Hematopoietic multipotent progenitor cell treated with erythropoietin and hydrocortisone succinate and interleukin-3 and kit ligand, for 6 days (in vitro differentiated cells): ENCODE results near the gene ALDH3A1.

Source experiments
- DNase-seq: peaks from one replicate; pipeline ENCODE4 v3.0.0-alpha.2; 2015

Gene ALDH3A1

GRCh38 chr17:19740933-19741332 is 7.2 kb downstream of the ALDH3A1 start:
- no peak for DNase-seq

GRCh38 chr17:19739241-19740201 is 8.6 kb downstream of the ALDH3A1 start:
- DNase-seq = no peak

DNA sequence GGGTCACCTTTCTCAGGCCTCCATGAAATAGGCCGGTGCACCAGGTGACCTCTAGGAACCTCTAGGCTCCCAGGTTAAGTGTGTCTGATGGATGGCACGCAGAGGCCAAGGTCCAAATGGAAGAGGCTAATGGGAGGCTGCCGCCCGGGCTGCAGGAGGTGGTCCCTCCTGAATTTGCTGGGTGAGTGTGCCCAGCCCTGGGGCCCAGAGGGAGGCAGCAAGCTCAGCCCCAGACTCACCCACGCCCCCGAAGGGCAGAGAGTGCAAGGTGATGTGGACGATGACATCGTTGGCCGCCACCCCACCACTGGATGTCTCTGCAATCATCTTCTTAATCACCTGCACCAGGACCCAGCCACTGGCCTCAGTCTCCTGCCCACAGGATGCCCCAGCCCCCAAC is 9.3 kb downstream of the ALDH3A1 start:
- DNase-seq = no peak

- no peak for DNase-seq
These were observed 10.0 kb downstream of the ALDH3A1 start for GRCh38 chr17:19738073-19738449.

DNA sequence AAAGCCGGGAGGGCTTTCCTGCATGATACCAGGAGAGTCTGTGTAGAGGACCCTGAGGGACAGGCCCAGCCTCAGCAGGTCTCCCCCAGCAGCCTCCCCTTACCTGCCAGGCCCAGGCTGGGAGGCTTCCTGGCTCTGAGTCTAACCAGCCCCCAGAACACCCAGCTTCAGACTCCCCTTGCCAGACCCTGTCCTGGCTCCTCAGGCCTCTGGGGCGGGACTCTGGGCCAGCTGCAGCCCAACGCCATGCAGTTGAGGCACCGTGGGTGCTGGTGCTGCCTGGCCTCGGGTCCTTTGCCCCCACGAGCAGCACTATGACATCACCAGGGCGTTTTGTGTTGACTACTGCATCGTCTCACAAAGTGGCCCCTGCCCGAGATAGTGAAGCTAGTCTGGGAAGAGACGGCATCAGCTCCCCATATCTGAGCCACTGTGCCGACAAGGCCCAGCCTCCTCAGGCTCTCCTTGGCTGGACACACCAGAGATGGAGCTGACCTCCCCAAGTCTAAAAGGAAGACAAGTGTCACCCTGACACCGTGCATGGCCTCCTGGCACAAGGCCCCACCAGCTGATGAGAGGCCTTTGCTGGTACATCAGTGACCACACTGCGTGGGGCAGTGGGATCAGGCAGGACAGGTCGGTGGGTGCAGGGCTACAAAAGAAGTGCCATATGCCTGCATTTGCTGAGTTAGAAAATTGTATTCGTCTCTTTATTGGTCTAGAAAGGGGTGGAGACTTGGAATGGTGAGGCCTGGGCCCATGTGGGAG is 10.6 kb downstream of the ALDH3A1 start:
- DNase-seq = no peak

DNA sequence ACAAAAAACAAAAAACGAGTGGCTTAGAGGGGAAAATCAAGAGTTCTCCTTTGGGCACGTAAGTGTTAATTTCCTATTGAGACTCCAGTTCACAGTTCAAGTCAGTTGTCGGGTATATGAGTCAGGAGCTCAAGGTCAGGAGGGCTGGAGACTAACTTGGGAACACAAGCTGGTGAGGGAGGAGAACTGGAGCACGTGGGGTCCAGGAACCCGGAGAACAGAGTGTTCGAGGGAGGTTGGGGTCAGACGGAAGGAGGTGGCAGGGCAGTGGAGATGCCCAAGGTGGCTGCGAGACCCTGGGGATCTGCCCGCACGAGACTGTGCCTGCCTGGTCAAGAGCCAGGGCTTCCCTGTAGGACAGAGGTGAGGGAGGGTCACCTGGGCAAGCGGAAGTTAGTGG is 12.0 kb downstream of the ALDH3A1 start:
- DNase-seq = no peak

DNA sequence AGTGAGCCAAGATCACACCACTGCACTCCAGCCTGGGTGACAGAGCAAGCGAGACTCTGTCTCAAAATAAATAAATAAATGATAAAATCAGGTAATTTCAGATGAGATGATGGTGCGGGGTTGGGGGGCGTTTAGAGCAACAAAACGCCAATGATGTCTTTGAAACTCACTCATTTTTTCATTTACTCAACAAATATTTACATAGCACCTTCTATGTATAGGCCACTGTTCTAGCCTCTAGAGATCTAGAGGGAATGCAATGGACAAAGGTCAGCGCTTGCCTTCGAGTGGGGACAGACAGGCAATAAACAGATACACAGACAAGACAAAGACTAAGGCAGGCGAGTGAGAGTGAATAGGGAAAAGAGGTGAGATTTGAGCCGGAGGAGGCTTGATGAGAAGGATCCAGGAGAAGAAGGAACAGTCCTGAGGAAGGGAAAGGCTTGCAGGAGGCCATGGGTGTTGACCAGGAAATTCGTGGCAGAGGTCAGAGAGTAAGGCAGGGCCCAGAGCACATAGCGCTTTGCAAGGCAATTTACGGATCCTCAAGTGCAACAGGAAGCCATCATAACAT is 14.1 kb downstream of the ALDH3A1 start:
- no peak for DNase-seq

GRCh38 chr17:19731626-19732025 is 16.5 kb downstream of the ALDH3A1 start:
- DNase-seq = no peak

DNA sequence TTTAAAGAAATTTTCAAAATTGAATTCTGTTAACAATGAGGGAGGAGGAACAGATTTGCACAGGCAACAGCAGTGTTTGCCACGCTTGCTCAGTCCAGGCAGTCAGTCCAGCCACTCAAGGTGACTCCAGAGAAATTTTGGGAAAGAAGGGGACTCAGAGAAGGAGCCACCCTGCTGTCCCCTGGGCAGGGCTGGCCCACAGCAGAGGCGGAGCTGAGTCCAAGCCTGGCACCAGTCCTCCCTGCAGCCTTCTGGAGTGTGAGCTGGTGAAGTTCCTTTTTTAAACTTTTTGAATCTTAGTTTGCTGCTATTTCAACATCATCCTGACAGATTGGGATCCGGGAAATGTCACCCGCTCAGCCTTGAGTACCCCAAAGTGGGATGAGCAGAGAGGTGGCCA is 17.3 kb downstream of the ALDH3A1 start:
- DNase-seq = no peak

- DNase-seq = no peak
These were observed 18.2 kb downstream of the ALDH3A1 start for GRCh38 chr17:19729900-19730299.

DNA sequence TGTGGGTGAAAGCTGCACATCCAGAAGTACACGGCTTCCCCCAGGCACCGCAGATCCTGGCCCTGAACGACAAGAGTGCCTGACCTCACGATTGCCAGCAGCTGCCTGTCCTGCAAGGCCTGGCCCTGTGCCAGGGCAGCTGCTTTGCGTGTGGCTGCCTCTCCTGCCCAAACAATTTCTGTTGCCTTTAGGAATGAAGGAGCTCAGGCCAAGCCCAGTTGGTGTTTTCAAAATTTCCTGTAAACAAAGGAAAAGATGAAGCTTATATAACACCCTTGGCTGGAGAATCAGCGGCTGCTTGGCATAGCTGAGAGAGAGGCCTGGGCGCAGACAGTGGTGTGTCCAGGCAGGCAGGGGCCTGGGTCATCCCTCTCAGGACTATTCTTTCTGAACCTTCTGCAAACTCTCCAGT is 20.0 kb downstream of the ALDH3A1 start:
- peak; percentile 75 for DNase-seq

DNA sequence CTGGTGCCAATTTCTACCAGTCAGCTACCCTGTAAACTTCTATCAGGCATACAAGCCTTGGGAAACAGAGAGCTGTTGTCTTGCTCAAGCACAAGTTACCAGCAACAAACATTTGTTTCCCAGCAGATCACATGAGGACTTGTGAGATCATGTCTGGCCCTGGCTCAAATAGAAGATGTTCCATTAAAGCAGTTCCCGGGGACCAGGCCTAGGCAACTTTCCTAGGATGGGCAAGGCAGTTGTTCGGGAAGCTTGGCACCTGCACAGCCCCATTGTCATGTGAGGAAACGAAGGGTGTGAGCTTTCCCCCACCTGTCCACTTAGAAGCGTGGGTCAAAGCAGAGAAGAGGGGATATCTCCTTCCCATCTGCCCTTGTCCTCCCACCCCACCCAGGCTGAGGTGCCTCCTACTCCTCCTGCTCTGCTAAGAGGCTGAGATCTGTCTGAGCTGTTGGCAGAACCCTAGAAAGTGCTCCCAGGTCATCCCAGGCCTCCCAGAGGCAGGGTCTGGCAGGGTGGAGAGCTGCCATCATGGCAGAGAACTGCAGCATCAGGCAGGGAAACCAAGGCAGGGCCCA is 20.5 kb downstream of the ALDH3A1 start:
- DNase-seq = peak; percentile 29

GRCh38 chr17:19726631-19727376 is 21.3 kb downstream of the ALDH3A1 start:
- DNase-seq = no peak

GRCh38 chr17:19725486-19725885 is 22.6 kb downstream of the ALDH3A1 start:
- no peak for DNase-seq

DNA sequence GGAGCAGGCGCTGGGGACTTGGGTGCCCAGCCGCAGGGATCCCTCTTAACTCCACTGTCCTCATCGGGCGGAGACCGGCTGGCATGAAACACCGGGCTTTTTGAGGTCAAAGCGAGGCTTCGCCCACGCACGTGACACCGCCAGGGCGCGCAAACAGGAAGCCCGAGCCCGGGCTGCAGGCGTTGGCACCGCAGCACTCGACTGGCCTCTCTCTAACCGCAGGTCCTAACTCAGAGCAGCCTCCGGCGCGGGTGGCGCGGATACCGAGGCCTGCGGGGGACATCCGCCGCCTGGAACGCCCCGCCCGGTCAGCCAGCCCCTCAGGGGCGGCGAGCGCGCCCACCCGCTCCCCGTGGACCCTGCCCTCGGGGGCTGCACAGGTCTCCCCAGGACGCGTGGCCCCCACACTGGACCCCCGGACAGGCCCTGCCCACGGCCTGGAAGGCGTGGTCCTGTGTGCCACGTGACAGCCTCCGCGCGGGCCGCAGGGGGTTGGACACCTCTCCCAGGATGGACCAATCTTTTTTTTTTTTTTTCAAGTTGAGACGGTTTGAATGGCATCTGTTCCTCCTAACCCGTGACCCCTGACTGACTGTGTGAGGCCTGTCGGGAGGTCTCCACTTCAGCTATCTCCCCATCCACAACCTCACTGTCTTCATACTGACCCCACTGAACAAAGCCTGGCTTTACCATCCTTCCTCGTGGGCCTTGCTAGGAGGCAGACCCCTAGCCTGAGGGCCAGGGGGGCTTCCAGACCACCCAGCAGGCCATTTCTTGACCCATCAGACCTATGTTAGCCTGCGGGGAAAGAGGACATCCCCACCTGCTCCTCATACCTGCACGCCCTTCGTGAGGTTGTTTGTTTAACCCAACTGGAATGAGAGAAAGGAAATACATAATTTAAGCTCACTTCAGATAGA is 23.3 kb downstream of the ALDH3A1 start:
- DNase-seq = peak; percentile 81

- DNase-seq = no peak
These were observed 24.1 kb downstream of the ALDH3A1 start for GRCh38 chr17:19723964-19724363.

GRCh38 chr17:19720631-19721426 is 27.3 kb downstream of the ALDH3A1 start:
- DNase-seq = peak; percentile 34

GRCh38 chr17:19720210-19720475 is 28.0 kb downstream of the ALDH3A1 start:
- DNase-seq = no peak

DNA sequence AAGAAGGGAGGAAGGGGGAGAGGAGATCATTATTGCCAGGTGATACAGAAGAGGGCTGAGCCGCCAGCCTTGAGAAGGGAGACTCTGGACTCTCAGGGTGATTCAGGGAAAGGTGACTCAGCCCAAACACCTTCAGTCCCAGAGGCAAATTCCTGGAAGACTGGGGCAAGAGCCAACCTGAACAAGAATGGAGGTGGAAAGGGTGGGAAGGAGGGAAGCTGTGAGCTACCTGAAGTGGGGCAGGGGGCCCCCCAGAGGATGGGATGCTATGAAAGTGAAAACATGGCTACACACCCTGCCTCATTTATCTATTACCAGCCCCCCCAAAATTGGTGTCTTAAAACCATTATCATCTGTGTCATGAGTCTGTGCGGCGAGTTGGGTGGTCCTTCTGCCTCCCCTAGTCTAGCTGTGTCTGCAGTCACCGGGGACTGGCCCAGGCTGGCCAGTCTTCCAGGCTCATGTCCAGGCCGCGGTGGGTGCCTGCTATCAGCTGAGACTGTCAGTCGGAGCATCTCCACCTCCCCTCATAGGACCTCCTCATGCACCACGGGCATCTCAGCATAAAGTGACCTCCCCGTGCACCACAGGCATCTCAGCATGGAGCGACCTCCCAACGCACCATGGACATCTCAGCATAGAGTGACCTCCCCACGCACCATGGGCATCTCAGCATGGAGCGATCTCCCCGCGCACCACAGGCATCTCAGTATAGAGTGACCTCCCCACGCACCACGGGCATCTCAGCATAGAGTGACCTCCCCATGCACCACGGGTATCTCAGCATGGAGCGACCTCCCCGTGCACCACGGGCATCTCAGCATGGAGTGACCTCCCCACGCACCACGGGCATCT is 28.5 kb downstream of the ALDH3A1 start:
- no peak for DNase-seq
